Effector memory CD8-positive, alpha-beta T cell (primary cell): ENCODE measurements around the gene ARID4A.
A peak's percentile ranks its signal among the peaks of the same experiment; 100 is the strongest.
"Not testable (repeated sequence)": the region's sequence is repeated elsewhere in the genome, so short reads cannot be mapped to it uniquely, and the experiment has no call there.

ENCODE experiments used
- ATAC-seq: fragments of 150-1000 bp; cut with Tn5 transposase; replicated peaks from 2 replicates; pipeline ENCODE4 v1.10.0; 2021; ENCODE audit warnings: mild to moderate bottlenecking, moderate library complexity
- DNase-seq, 3 experiments: peaks; one replicate each; pipeline ENCODE4 v3.0.0; 2021
- H3K27ac Mint-ChIP-seq, 2 donors: one replicate each; pipeline ENCODE4 v1.8.0; 2022; ENCODE audit warnings: mild to moderate bottlenecking in 2 of 2, mixed read lengths in 2 of 2, moderate library complexity in 2 of 2
- H3K27me3 Mint-ChIP-seq, 2 donors: one replicate each; pipeline ENCODE4 v1.8.0; 2022; ENCODE audit warnings: mixed read lengths in 2 of 2
- H3K36me3 Mint-ChIP-seq: one replicate; pipeline ENCODE4 v1.8.0; 2022; ENCODE audit warnings: mild to moderate bottlenecking, moderate library complexity, mixed read lengths; ENCODE audit not compliant: insufficient read depth
- H3K4me1 Mint-ChIP-seq, 2 donors: one replicate each; pipeline ENCODE4 v1.8.0; 2022; ENCODE audit warnings: low read depth in 2 of 2, mixed read lengths in 2 of 2
- H3K4me3 Mint-ChIP-seq, 2 donors: one replicate each; pipeline ENCODE4 v1.8.0; 2022; ENCODE audit warnings: mild to moderate bottlenecking in 2 of 2, mixed read lengths in 2 of 2, moderate library complexity in 2 of 2
- H3K9me3 Mint-ChIP-seq, 2 donors: one replicate each; pipeline ENCODE4 v1.8.0; 2022; ENCODE audit warnings: mixed read lengths in 2 of 2

Gene ARID4A

GRCh38 chr14:58401587-58401986, 103.2 kb downstream of the ARID4A start:
- Mint-ChIP-seq H3K36me3 (no peaks in the 10 kb centered on the region), H3K27me3 (no peaks in the 10 kb centered on the region), H3K4me3 (no peak overlapping the region), H3K4me1 (no peaks in the 10 kb centered on the region), H3K27ac (no peak overlapping the region), H3K9me3 (no peaks in the 10 kb centered on the region)
- DNase-seq (no peak), ATAC-seq (peak; percentile 27)

DNA sequence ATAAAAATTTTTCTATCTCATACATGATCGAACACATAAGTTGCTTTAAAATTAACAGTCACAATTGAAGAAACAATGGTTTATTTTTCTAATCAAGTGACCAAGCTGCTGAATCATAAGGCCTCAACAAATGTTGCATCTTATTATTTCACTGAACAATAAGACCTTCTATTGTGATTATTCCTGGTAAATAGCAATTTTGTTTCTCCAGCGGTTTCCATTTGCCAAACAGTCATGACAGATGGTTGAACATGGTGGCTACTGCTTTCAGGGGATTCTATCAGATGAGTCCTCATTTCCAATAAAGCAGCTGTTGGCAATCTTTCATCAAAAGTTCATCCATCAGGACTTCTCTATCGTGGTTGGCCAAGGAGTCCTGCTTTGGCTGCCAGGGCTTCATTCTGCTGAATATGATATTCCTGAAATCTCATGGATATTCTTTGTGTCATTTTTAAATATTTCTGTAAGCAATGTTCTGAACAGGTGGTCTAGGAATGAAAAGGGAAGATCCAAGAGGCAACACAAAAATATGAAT, 110.4 kb downstream of the ARID4A start:
- DNase-seq (no peak), ATAC-seq (no peak)
- Mint-ChIP-seq H3K9me3 (no peaks in the 10 kb centered on the region), H3K4me3 (no peak overlapping the region), H3K36me3 (peaks cover 36% of the 10 kb centered on the region), H3K27ac (no peak overlapping the region), H3K27me3 (no peaks in the 10 kb centered on the region), H3K4me1 (no peaks in the 10 kb centered on the region)

DNA sequence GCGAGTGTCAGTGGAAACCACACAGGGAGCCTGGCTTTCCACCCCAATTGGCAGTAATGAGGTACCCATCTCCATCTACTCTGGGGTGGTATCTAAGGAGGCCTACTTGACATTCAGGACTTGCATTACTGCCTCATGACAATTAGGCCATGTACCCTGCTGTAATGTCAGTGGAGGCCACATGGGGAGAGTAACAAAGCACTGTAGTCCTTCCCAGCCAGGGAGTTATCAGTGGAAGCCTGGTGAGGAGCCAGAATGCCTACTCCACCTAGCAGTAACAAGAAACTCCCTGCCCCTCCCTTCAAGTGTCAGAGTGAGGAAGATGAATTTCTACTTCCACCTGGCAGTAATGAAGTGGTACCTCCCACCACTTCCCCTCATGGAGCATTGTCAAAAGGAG, 116.5 kb downstream of the ARID4A start:
- no peak overlapping the region for H3K27ac Mint-ChIP-seq
- H3K4me3 Mint-ChIP-seq: no peak overlapping the region
- peaks cover 6 to 12% of the 10 kb centered on the region in 2 donors for H3K4me1 Mint-ChIP-seq
- H3K27me3 Mint-ChIP-seq: no peaks in the 10 kb centered on the region
- DNase-seq: no peak
- no peak for ATAC-seq
- peaks cover 44% of the 10 kb centered on the region for H3K36me3 Mint-ChIP-seq
- no peaks in the 10 kb centered on the region for H3K9me3 Mint-ChIP-seq

- peak overlapping the region in 1 of 2 donors; percentile 82 for H3K27ac Mint-ChIP-seq
- H3K36me3 Mint-ChIP-seq: peaks cover 46% of the 10 kb centered on the region
- ATAC-seq: no peak
- DNase-seq: no peak
- peaks cover 6 to 12% of the 10 kb centered on the region in 2 donors for H3K4me1 Mint-ChIP-seq
- no peaks in the 10 kb centered on the region for H3K9me3 Mint-ChIP-seq
- H3K4me3 Mint-ChIP-seq: no peak overlapping the region
- H3K27me3 Mint-ChIP-seq: no peaks in the 10 kb centered on the region
Measured at GRCh38 chr14:58415636-58416547, 117.5 kb downstream of the ARID4A start.

DNA sequence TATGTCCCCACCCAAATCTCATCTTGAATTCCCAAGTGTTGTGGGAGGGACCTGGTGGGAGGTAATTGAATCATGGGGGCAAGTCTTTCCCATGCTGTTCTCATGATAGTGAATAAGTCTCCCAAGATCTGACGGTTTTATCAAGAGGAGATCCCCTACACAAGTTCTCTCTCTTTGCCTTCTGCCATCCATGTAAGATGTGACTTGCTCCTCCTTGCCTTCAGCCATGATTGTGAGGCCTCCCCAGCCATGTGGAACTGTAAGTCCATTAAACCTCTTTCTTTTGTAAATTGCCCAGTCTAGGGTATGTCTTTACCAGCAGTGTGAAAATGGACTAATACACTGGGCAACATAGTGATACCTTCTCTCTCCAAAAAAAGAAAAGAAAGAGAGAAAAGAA, 118.6 kb downstream of the ARID4A start:
- Mint-ChIP-seq H3K27ac (peak overlapping the region in 1 of 2 donors; percentile 18), H3K4me1 (peaks cover 6 to 12% of the 10 kb centered on the region in 2 donors), H3K36me3 (peaks cover 46% of the 10 kb centered on the region)
- DNase-seq, ATAC-seq, H3K9me3 Mint-ChIP-seq, H3K4me3 Mint-ChIP-seq, H3K27me3 Mint-ChIP-seq: not testable (repeated sequence)
